Upper lobe of right lung (tissue), 1 donor: Measurements from ENCODE around the gene LMO7. TPM values are rescaled to one million over a fixed set of nuclear protein-coding genes. Genes with fewer than 3 reads are reported as not detected.
A peak's percentile ranks its signal among the peaks of the same experiment; 100 is the strongest.

Experiments used
- ATAC-seq: fragments of 200-7000 bp; cut with Tn5 transposase; one replicate; pipeline ENCODE4 v1.9.1; 2020; ENCODE audit warnings: mild to moderate bottlenecking, moderate library complexity
- DNase-seq: peaks from one replicate; pipeline ENCODE4 v3.0.0-alpha.2; 2020
- H3K27ac ChIP-seq: fragments of 200-600 bp; one replicate; pipeline ENCODE4 v1.8.0; 2022
- H3K27me3 ChIP-seq: fragments of 200-600 bp; one replicate; pipeline ENCODE4 v1.8.0; 2022; ENCODE audit warnings: mild to moderate bottlenecking
- H3K36me3 ChIP-seq: fragments of 200-600 bp; one replicate; pipeline ENCODE4 v1.8.0; 2022
- H3K4me1 ChIP-seq: fragments of 200-600 bp; one replicate; pipeline ENCODE4 v1.8.0; 2022
- H3K4me3 ChIP-seq: fragments of 200-600 bp; one replicate; pipeline ENCODE4 v1.8.0; 2022; ENCODE audit warnings: mild to moderate bottlenecking
- H3K9me3 ChIP-seq: fragments of 200-600 bp; one replicate; pipeline ENCODE4 v1.8.0; 2022
- intact Hi-C: fragments of 100-400 bp; cut with DNase I; formaldehyde crosslinking; loops from one replicate; pipeline ENCODE4 v1.11.0; 2022
- total RNA-seq: library from RNA; stranded (reverse); fragmentation: NEBNext Ultra II Directional; extraction: Animal tissue kit (Norgen Biotek cat#: 25700); gene quantifications from one replicate; pipeline ENCODE4 v1.2.1, GENCODE V29; 2021
- TF ChIP-seq, protein P1 (sequence below): fragments of 200-600 bp; IDR thresholded peaks from one replicate; pipeline ENCODE4 v1.8.0; 2022; ENCODE audit warnings: antibody characterized with exemption
- donor health status: DM: no; HTN: yes; CAD: no; lungs with severe emphysema.

Gene LMO7
- total RNA-seq, 1 donor from 2014 or later, result 549 TPM

DNA sequence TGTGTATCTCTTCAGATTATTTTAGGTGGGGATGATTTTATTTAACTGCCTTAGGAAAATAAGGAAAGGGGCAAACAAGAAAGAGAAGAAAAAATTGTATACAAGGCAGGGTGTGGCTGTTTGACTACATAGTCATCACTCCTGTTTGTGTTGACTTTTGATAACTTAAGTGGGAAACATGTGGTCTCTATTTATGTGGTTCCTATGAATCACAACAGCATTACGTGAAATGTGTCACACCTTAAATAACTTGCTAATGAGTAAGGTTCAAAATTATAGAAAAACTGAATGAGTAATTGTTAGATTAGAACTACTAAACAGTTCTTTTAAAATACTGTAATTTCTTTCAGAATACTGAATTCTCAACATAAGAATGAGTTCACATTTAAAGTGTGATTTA is 69.3 kb downstream of the LMO7 start:
- TF ChIP-seq, protein P1, sequence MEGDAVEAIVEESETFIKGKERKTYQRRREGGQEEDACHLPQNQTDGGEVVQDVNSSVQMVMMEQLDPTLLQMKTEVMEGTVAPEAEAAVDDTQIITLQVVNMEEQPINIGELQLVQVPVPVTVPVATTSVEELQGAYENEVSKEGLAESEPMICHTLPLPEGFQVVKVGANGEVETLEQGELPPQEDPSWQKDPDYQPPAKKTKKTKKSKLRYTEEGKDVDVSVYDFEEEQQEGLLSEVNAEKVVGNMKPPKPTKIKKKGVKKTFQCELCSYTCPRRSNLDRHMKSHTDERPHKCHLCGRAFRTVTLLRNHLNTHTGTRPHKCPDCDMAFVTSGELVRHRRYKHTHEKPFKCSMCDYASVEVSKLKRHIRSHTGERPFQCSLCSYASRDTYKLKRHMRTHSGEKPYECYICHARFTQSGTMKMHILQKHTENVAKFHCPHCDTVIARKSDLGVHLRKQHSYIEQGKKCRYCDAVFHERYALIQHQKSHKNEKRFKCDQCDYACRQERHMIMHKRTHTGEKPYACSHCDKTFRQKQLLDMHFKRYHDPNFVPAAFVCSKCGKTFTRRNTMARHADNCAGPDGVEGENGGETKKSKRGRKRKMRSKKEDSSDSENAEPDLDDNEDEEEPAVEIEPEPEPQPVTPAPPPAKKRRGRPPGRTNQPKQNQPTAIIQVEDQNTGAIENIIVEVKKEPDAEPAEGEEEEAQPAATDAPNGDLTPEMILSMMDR, result no peak
- Histone ChIP-seq H3K27ac (peak overlapping the region; percentile 80), H3K9me3 (no peaks in the 10 kb centered on the region), H3K27me3 (no peaks in the 10 kb centered on the region), H3K4me1 (no peaks in the 10 kb centered on the region), H3K4me3 (no peak overlapping the region), H3K36me3 (no peaks in the 10 kb centered on the region)
- peak; percentile 73 for ATAC-seq
- intact Hi-C loops, result loop anchor here (10.0 kb wide), 1 partner anchor 139 kb away; no protein-coding TSS in a partner anchor
- DNase-seq, result no peak

DNA sequence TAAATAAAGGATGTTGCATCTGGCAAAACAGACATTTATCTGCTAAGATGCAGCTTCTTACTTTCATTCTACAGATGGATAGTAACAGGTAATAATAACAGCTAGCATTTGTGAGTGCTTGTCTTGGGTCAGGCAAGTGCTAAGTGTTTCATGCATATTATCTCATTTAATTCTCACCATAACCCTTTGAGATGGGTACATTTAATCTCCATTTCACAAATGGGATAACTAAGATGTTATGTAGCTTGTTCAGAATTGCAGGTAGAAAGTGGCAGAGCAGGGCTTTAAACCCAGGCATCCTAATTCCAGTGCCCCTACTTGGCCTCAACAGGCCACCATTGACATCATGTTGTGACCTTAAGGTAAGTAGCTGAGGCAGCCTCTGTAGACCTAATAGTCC is 69.8 kb downstream of the LMO7 start:
- Histone ChIP-seq H3K4me1 (no peaks in the 10 kb centered on the region), H3K36me3 (no peaks in the 10 kb centered on the region), H3K27ac (peak overlapping the region; percentile 80), H3K27me3 (no peaks in the 10 kb centered on the region), H3K9me3 (no peaks in the 10 kb centered on the region), H3K4me3 (no peak overlapping the region)
- intact Hi-C loops, result loop anchor here (10.0 kb wide), 1 partner anchor 139 kb away; no protein-coding TSS in a partner anchor
- no peak for ATAC-seq
- no peak for DNase-seq
- TF ChIP-seq, protein P1, result no peak

GRCh38 chr13:75713852-75714251 is 77.7 kb downstream of the LMO7 start:
- Histone ChIP-seq H3K4me1 (no peaks in the 10 kb centered on the region), H3K27me3 (no peaks in the 10 kb centered on the region), H3K27ac (peak overlapping the region; percentile 47), H3K36me3 (no peaks in the 10 kb centered on the region), H3K9me3 (no peaks in the 10 kb centered on the region), H3K4me3 (no peak overlapping the region)
- DNase-seq, result no peak
- TF ChIP-seq, protein P1, result no peak
- intact Hi-C loops, result no loop called here
- peak; percentile 89 for ATAC-seq

GRCh38 chr13:75715601-75716523 is 79.7 kb downstream of the LMO7 start:
- ATAC-seq, result no peak
- Histone ChIP-seq H3K4me1 (no peaks in the 10 kb centered on the region), H3K4me3 (no peak overlapping the region), H3K36me3 (no peaks in the 10 kb centered on the region), H3K27ac (no peak overlapping the region), H3K9me3 (no peaks in the 10 kb centered on the region), H3K27me3 (no peaks in the 10 kb centered on the region)
- TF ChIP-seq, protein P1, result no peak
- DNase-seq, result no peak
- intact Hi-C loops, result no loop called here

- H3K36me3 ChIP-seq, result no peaks in the 10 kb centered on the region
- no peak for DNase-seq
- TF ChIP-seq, protein P1, result no peak
- no peak overlapping the region for H3K4me3 ChIP-seq
- H3K4me1 ChIP-seq, result no peaks in the 10 kb centered on the region
- H3K9me3 ChIP-seq, result no peaks in the 10 kb centered on the region
- intact Hi-C loops, result no loop called here
- no peak overlapping the region for H3K27ac ChIP-seq
- no peak for ATAC-seq
- no peaks in the 10 kb centered on the region for H3K27me3 ChIP-seq
Measured at GRCh38 chr13:75717525-75717924, 81.4 kb downstream of the LMO7 start.
